ENCODE data around the gene RELN. TPM values are rescaled to one million over a fixed set of nuclear protein-coding genes. Genes with fewer than 3 reads are reported as not detected.

Gene RELN
- total and polyA plus RNA-seq, 2 donors from 2014 or later = 0.95 to 5.4 TPM

GRCh38 chr7:103717574-103717973 is 271.9 kb downstream of the RELN start:
- TF ChIP-seq CTCF (IDR thresholded peaks at IDR 0.05; ENCODE audit: borderline replicate concordance, extremely low read depth, insufficient read depth) = no peak
- Histone ChIP-seq H3K27ac (ENCODE audit: low read depth in 2 of 2, low read length in 2 of 2) (no peak overlapping the region), H3K36me3 (ENCODE audit: control insufficient read depth in 2 of 3, insufficient read depth in 3 of 3, low read length in 3 of 3) (no peaks in the 10 kb centered on the region), H3K4me1 (ENCODE audit: control insufficient read depth in 2 of 3, insufficient read depth in 2 of 3, low read depth in 1 of 3, low read length in 3 of 3) (no peaks in the 10 kb centered on the region), H3K9me3 (ENCODE audit: control insufficient read depth in 2 of 3, insufficient read depth in 1 of 3, low read length in 3 of 3) (no peaks in the 10 kb centered on the region), H3K4me3 (ENCODE audit: low read length in 3 of 3) (no peak overlapping the region), H3K27me3 (ENCODE audit: control insufficient read depth, insufficient read depth, low read length) (no peaks in the 10 kb centered on the region), H3K9ac (ENCODE audit: low read length in 3 of 3) (no peak overlapping the region)
- peak; percentile 71 for FAIRE-seq
- intact Hi-C loops (cut with DNase I) = no loop called here
- no peak for DNase-seq

GRCh38 chr7:103715376-103716120 is 273.9 kb downstream of the RELN start:
- intact Hi-C loops (cut with DNase I) = no loop called here
- no peaks in the 10 kb centered on the region for H3K4me1 ChIP-seq (ENCODE audit: control insufficient read depth in 2 of 3, insufficient read depth in 2 of 3, low read depth in 1 of 3, low read length in 3 of 3)
- FAIRE-seq (no peak), DNase-seq (no peak)
- no peak for TF ChIP-seq CTCF (IDR thresholded peaks at IDR 0.05; ENCODE audit: borderline replicate concordance, extremely low read depth, insufficient read depth)
- H3K9me3 ChIP-seq (ENCODE audit: control insufficient read depth in 2 of 3, insufficient read depth in 1 of 3, low read length in 3 of 3) = no peaks in the 10 kb centered on the region
- H3K27ac ChIP-seq (ENCODE audit: low read depth in 2 of 2, low read length in 2 of 2) = no peak overlapping the region
- no peaks in the 10 kb centered on the region for H3K27me3 ChIP-seq (ENCODE audit: control insufficient read depth, insufficient read depth, low read length)
- no peaks in the 10 kb centered on the region for H3K36me3 ChIP-seq (ENCODE audit: control insufficient read depth in 2 of 3, insufficient read depth in 3 of 3, low read length in 3 of 3)
- H3K9ac ChIP-seq (ENCODE audit: low read length in 3 of 3) = no peak overlapping the region
- H3K4me3 ChIP-seq (ENCODE audit: low read length in 3 of 3) = no peak overlapping the region

- Histone ChIP-seq H3K36me3 (ENCODE audit: control insufficient read depth in 2 of 3, insufficient read depth in 3 of 3, low read length in 3 of 3) (no peaks in the 10 kb centered on the region), H3K9ac (ENCODE audit: low read length in 3 of 3) (no peak overlapping the region), H3K27ac (ENCODE audit: low read depth in 2 of 2, low read length in 2 of 2) (no peak overlapping the region), H3K27me3 (ENCODE audit: control insufficient read depth, insufficient read depth, low read length) (no peaks in the 10 kb centered on the region), H3K4me3 (ENCODE audit: low read length in 3 of 3) (no peak overlapping the region), H3K4me1 (ENCODE audit: control insufficient read depth in 2 of 3, insufficient read depth in 2 of 3, low read depth in 1 of 3, low read length in 3 of 3) (no peaks in the 10 kb centered on the region), H3K9me3 (ENCODE audit: control insufficient read depth in 2 of 3, insufficient read depth in 1 of 3, low read length in 3 of 3) (no peaks in the 10 kb centered on the region)
- DNase-seq = no peak
- FAIRE-seq = no peak
- TF ChIP-seq CTCF (IDR thresholded peaks at IDR 0.05; ENCODE audit: borderline replicate concordance, extremely low read depth, insufficient read depth) = no peak
- intact Hi-C loops (cut with DNase I) = no loop called here
Measured at GRCh38 chr7:103714376-103714927, 275.0 kb downstream of the RELN start.
